ENCODE data around the gene NTRK1. TPM values are rescaled to one million over a fixed set of nuclear protein-coding genes. Genes with fewer than 3 reads are reported as not detected.

NTRK1 gene
- total and polyA plus RNA-seq, 2 experiments from 2014 or later = 0.08 to 0.11 TPM

DNA sequence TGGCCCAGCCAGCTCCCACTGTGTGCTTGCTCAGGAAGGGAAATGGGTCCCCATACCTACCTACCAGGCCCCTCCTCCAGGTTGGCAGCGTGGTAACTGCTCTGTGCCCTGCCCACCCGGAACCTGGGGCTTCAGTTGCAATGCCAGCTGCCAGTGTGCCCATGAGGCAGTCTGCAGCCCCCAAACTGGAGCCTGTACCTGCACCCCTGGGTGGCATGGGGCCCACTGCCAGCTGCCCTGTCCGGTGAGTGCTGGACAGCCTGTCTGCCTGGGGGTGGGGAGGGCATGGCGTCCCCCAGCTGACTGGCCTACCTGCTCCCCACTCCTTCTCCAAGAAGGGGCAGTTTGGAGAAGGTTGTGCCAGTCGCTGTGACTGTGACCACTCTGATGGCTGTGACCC lies 49.0 kb downstream of the NTRK1 start:
- no peaks in the 10 kb centered on the region for H3K79me2 ChIP-seq (ENCODE audit: insufficient read depth)
- no peak for DNase-seq
- no peak overlapping the region for H3K9ac ChIP-seq
- no peaks in the 10 kb centered on the region for H3K9me2 ChIP-seq (ENCODE audit: insufficient read depth)
- in situ Hi-C loops (cut with MboI) = no loop called here
- no peaks in the 10 kb centered on the region for H3K36me3 ChIP-seq (ENCODE audit: low read depth)
- TF ChIP-seq EZH2phosphoT487 (IDR thresholded peaks at IDR 0.05; ENCODE audit: insufficient read depth, low read depth) = no peak
- TF ChIP-seq EZH2 (IDR thresholded peaks at IDR 0.05; ENCODE audit: insufficient read depth, poor library complexity, severe bottlenecking) = no peak
- no peaks in the 10 kb centered on the region for H3K9me3 ChIP-seq (ENCODE audit: low read depth)
- no peaks in the 10 kb centered on the region for H4K20me1 ChIP-seq (ENCODE audit: insufficient read depth)
- no peak overlapping the region for H3K27ac ChIP-seq
- H2AFZ ChIP-seq = no peak overlapping the region
- no peak overlapping the region for H3K4me2 ChIP-seq (ENCODE audit: unreplicated experiment)
- 0 out of 2 replicates have a peak, but pooled peaks cover 4% of the 10 kb centered on the region for H3F3A ChIP-seq (ENCODE audit: insufficient read depth)
- H3K4me1 ChIP-seq (ENCODE audit: insufficient read depth) = peaks cover 17% of the 10 kb centered on the region
- WGBS, 2 experiments (ENCODE audit: low coverage in 1 of 2, low lambda C conversion rate in 2 of 2, missing lambda C conversion rate in 2 of 2) = 75 to 87% methylated on average over 5 of the region's 5 CpGs
- no peak overlapping the region for H3K4me3 ChIP-seq
- H3K27me3 ChIP-seq (replicated peaks; ENCODE audit: insufficient read depth) = no peaks in the 10 kb centered on the region

GRCh38 chr1:156910309-156910782 lies 49.7 kb downstream of the NTRK1 start:
- H3K27ac ChIP-seq = no peak overlapping the region
- H3K4me3 ChIP-seq = no peak overlapping the region
- H3K9ac ChIP-seq = no peak overlapping the region
- peaks cover 17% of the 10 kb centered on the region for H3K4me1 ChIP-seq (ENCODE audit: insufficient read depth)
- no peaks in the 10 kb centered on the region for H4K20me1 ChIP-seq (ENCODE audit: insufficient read depth)
- H3K9me2 ChIP-seq (ENCODE audit: insufficient read depth) = no peaks in the 10 kb centered on the region
- no peaks in the 10 kb centered on the region for H3K79me2 ChIP-seq (ENCODE audit: insufficient read depth)
- no peak overlapping the region for H2AFZ ChIP-seq
- TF ChIP-seq EZH2phosphoT487 (IDR thresholded peaks at IDR 0.05; ENCODE audit: insufficient read depth, low read depth) (no peak), EZH2 (IDR thresholded peaks at IDR 0.05; ENCODE audit: insufficient read depth, poor library complexity, severe bottlenecking) (no peak)
- H3F3A ChIP-seq (ENCODE audit: insufficient read depth) = 0 out of 2 replicates have a peak, but pooled peaks cover 4% of the 10 kb centered on the region
- no peaks in the 10 kb centered on the region for H3K9me3 ChIP-seq (ENCODE audit: low read depth)
- H3K27me3 ChIP-seq (replicated peaks; ENCODE audit: insufficient read depth) = no peaks in the 10 kb centered on the region
- 42 to 52% methylated on average over 11 to 18 of the region's 18 CpGs for WGBS, 2 experiments (ENCODE audit: low coverage in 1 of 2, low lambda C conversion rate in 2 of 2, missing lambda C conversion rate in 2 of 2)
- in situ Hi-C loops (cut with MboI) = no loop called here
- no peak for DNase-seq
- H3K4me2 ChIP-seq (ENCODE audit: unreplicated experiment) = no peak overlapping the region
- no peaks in the 10 kb centered on the region for H3K36me3 ChIP-seq (ENCODE audit: low read depth)

DNA sequence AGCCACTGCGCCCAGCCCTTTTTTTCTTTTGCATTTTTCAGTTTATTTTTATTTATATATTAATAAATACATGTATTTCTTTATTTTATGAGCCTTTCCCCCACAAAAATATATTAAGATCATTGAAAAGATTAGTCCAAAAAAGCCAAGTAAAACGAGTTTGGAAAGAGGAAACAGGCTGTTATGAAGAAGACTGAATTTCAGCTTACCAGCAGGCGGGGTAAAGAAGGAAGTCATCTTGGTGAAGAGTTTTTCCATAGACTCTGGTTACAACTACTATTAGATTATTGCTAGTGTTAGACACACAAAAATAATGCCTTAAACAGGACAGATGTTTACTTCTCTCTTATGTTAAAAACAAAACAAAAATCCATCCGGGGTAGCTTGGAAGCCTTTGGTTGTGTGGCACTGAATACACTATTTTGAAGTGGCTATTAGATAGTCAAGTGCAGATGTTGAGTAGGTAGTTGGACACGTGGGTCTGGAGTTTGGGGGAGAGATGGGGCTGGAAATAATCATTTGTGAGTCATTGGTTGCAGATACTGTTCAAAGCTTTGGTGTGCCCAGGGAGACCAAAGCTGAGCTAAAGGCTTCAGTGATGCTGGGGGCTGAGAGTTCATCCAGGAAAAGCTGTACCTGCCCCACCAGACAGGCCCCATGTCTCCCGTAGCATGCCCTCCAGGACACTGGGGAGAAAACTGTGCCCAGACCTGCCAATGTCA lies 51.1 kb downstream of the NTRK1 start:
- Histone ChIP-seq H3K27me3 (replicated peaks; ENCODE audit: insufficient read depth) (no peaks in the 10 kb centered on the region), H3K4me3 (no peak overlapping the region), H3K9me2 (ENCODE audit: insufficient read depth) (no peaks in the 10 kb centered on the region), H3K4me2 (ENCODE audit: unreplicated experiment) (no peak overlapping the region), H4K20me1 (ENCODE audit: insufficient read depth) (no peaks in the 10 kb centered on the region), H3F3A (ENCODE audit: insufficient read depth) (0 out of 2 replicates have a peak, but pooled peaks cover 4% of the 10 kb centered on the region), H3K36me3 (ENCODE audit: low read depth) (no peaks in the 10 kb centered on the region), H3K9ac (no peak overlapping the region), H2AFZ (no peak overlapping the region), H3K79me2 (ENCODE audit: insufficient read depth) (no peaks in the 10 kb centered on the region), H3K27ac (no peak overlapping the region), H3K4me1 (ENCODE audit: insufficient read depth) (peaks cover 15% of the 10 kb centered on the region), H3K9me3 (ENCODE audit: low read depth) (no peaks in the 10 kb centered on the region)
- in situ Hi-C loops (cut with MboI) = no loop called here
- WGBS, 2 experiments (ENCODE audit: low coverage in 1 of 2, low lambda C conversion rate in 2 of 2, missing lambda C conversion rate in 2 of 2) = 53 to 56% methylated on average over 6 of the region's 6 CpGs
- DNase-seq = peak; percentile 49
- no peak for TF ChIP-seq EZH2 (IDR thresholded peaks at IDR 0.05; ENCODE audit: insufficient read depth, poor library complexity, severe bottlenecking)
- no peak for TF ChIP-seq EZH2phosphoT487 (IDR thresholded peaks at IDR 0.05; ENCODE audit: insufficient read depth, low read depth)

DNA sequence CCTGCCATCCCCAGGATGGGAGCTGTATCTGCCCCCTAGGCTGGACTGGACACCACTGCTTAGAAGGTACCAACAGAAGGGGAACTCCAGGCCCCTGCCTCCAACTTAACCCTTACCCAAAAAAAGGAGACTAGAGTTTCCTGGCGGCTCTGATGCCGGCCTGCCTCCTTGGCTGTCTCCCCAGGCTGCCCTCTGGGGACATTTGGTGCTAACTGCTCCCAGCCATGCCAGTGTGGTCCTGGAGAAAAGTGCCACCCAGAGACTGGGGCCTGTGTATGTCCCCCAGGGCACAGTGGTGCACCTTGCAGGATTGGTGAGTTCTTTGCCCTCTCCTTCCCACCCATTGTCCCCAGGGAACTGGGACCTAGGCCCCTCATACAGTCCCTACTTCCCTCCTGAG lies 51.6 kb downstream of the NTRK1 start:
- 77 to 92% methylated on average over 2 of the region's 2 CpGs for WGBS, 2 experiments (ENCODE audit: low coverage in 1 of 2, low lambda C conversion rate in 2 of 2, missing lambda C conversion rate in 2 of 2)
- in situ Hi-C loops (cut with MboI) = no loop called here
- no peaks in the 10 kb centered on the region for H3K36me3 ChIP-seq (ENCODE audit: low read depth)

More for the DNA sequence above, 51.6 kb downstream of the NTRK1 start:
- Histone ChIP-seq H3K79me2 (ENCODE audit: insufficient read depth) (no peaks in the 10 kb centered on the region), H3K4me2 (ENCODE audit: unreplicated experiment) (no peak overlapping the region), H3F3A (ENCODE audit: insufficient read depth) (0 out of 2 replicates have a peak, but pooled peaks cover 4% of the 10 kb centered on the region), H3K9me3 (ENCODE audit: low read depth) (no peaks in the 10 kb centered on the region), H3K27ac (no peak overlapping the region), H3K4me1 (ENCODE audit: insufficient read depth) (peaks cover 10% of the 10 kb centered on the region), H3K4me3 (no peak overlapping the region), H2AFZ (no peak overlapping the region), H4K20me1 (ENCODE audit: insufficient read depth) (no peaks in the 10 kb centered on the region), H3K9ac (no peak overlapping the region), H3K27me3 (replicated peaks; ENCODE audit: insufficient read depth) (no peaks in the 10 kb centered on the region), H3K9me2 (ENCODE audit: insufficient read depth) (no peaks in the 10 kb centered on the region)
- TF ChIP-seq EZH2 (IDR thresholded peaks at IDR 0.05; ENCODE audit: insufficient read depth, poor library complexity, severe bottlenecking) (no peak), EZH2phosphoT487 (IDR thresholded peaks at IDR 0.05; ENCODE audit: insufficient read depth, low read depth) (no peak)
- DNase-seq = no peak
